ENCODE results near the gene SH3BGRL2.
"Not testable (repeated sequence)": the region's sequence is repeated elsewhere in the genome, so short reads cannot be mapped to it uniquely, and the experiment has no call there.

Gene SH3BGRL2

GRCh38 chr6:79657238-79657637 lies 26.1 kb downstream of the SH3BGRL2 start:
- H3K4me1 ChIP-seq (ENCODE audit: insufficient read depth, low read length), result no peaks in the 10 kb centered on the region
- no peak overlapping the region for H3K27ac ChIP-seq (ENCODE audit: low read depth, low read length)
- no peak overlapping the region for H3K4me3 ChIP-seq (ENCODE audit: low read depth in 1 of 2, low read length in 2 of 2)
- no peaks in the 10 kb centered on the region for H3K9me3 ChIP-seq (ENCODE audit: low read length)
- H3K9ac ChIP-seq (ENCODE audit: low read length), result no peak overlapping the region
- H3K27me3 ChIP-seq (ENCODE audit: control insufficient read depth in 1 of 2, insufficient read depth in 2 of 2, low read length in 2 of 2), result no peaks in the 10 kb centered on the region
- H3K36me3 ChIP-seq (ENCODE audit: insufficient read depth, low read length), result no peaks in the 10 kb centered on the region

DNA sequence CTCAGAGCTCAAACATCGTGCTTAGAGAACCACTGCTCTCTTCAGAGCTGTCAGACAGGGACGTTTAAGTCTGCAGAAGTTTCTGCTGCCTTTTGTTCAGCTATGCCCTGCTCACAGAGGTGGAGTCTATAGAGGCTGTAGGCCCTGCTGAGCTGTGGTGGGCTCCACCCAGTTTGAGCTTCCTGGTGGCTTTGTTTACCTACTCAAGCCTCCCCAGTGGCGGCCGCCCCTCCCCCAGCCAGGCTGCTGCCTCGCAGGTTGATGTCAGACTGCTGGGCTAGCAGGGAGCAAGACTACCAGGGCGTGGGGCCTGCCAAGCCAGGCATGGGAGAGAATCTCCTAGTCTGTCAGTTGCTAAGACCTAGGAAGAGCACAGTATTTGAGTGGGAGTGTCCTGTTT lies 32.5 kb downstream of the SH3BGRL2 start:
- H3K4me3 ChIP-seq (ENCODE audit: low read depth in 1 of 2, low read length in 2 of 2); H3K9me3 ChIP-seq (ENCODE audit: low read length); H3K9ac ChIP-seq (ENCODE audit: low read length); H3K4me1 ChIP-seq (ENCODE audit: insufficient read depth, low read length); H3K36me3 ChIP-seq (ENCODE audit: insufficient read depth, low read length); H3K27me3 ChIP-seq (ENCODE audit: control insufficient read depth in 1 of 2, insufficient read depth in 2 of 2, low read length in 2 of 2); H3K27ac ChIP-seq (ENCODE audit: low read depth, low read length): not testable (repeated sequence)

DNA sequence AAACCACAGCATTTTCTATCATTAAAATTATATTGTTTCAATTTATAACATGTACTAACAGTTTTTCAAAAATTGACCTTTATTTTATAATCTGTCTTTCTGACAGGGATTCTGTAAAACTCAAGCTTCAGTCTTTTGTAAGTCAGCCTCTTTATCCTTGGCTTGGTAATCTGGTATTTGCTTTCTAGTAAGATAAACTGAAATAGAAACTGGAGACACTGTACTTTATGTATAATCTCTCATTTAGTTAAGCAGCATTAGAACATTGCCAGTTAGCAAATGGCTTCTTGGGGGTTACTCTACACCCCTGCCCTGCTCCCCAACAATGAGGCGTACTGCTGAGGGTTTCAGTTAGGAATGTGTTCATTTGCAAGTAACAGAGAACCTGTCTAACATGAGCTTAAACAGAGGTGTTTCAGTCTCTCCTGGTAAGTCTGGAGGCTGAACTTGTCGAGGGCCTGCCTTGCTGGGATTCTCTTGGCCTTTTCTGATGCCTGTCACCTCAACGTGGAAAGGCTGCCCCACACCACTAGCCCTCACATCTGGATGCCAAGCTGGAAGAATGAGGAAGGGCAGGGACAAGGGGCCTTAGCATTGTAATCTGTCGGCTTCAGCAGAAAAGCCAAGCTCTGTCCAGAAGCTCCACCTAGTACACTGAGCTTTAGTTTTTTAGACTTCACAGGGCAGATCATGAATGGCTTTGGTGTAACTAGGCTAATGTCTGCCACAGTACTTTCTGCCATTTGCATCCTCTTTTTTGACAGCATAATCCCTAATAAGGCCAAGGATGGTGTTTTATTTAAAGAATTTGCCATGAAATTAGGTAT lies 34.8 kb downstream of the SH3BGRL2 start:
- H3K9me3 ChIP-seq (ENCODE audit: low read length), result no peaks in the 10 kb centered on the region
- no peak overlapping the region for H3K9ac ChIP-seq (ENCODE audit: low read length)
- no peaks in the 10 kb centered on the region for H3K27me3 ChIP-seq (ENCODE audit: control insufficient read depth in 1 of 2, insufficient read depth in 2 of 2, low read length in 2 of 2)
- no peaks in the 10 kb centered on the region for H3K36me3 ChIP-seq (ENCODE audit: insufficient read depth, low read length)
- no peaks in the 10 kb centered on the region for H3K4me1 ChIP-seq (ENCODE audit: insufficient read depth, low read length)
- H3K4me3 ChIP-seq (ENCODE audit: low read depth in 1 of 2, low read length in 2 of 2), result no peak overlapping the region
- H3K27ac ChIP-seq (ENCODE audit: low read depth, low read length), result no peak overlapping the region

GRCh38 chr6:79666634-79667033 lies 35.5 kb downstream of the SH3BGRL2 start:
- Histone ChIP-seq H3K27ac (ENCODE audit: low read depth, low read length) (no peak overlapping the region), H3K4me3 (ENCODE audit: low read depth in 1 of 2, low read length in 2 of 2) (no peak overlapping the region), H3K27me3 (ENCODE audit: control insufficient read depth in 1 of 2, insufficient read depth in 2 of 2, low read length in 2 of 2) (no peaks in the 10 kb centered on the region), H3K4me1 (ENCODE audit: insufficient read depth, low read length) (peaks cover 5% of the 10 kb centered on the region), H3K36me3 (ENCODE audit: insufficient read depth, low read length) (no peaks in the 10 kb centered on the region), H3K9me3 (ENCODE audit: low read length) (no peaks in the 10 kb centered on the region), H3K9ac (ENCODE audit: low read length) (no peak overlapping the region)

GRCh38 chr6:79668381-79668780 lies 37.3 kb downstream of the SH3BGRL2 start:
- Histone ChIP-seq H3K4me3 (ENCODE audit: low read depth in 1 of 2, low read length in 2 of 2) (no peak overlapping the region), H3K9me3 (ENCODE audit: low read length) (no peaks in the 10 kb centered on the region), H3K27me3 (ENCODE audit: control insufficient read depth in 1 of 2, insufficient read depth in 2 of 2, low read length in 2 of 2) (no peaks in the 10 kb centered on the region), H3K36me3 (ENCODE audit: insufficient read depth, low read length) (no peaks in the 10 kb centered on the region), H3K27ac (ENCODE audit: low read depth, low read length) (no peak overlapping the region), H3K4me1 (ENCODE audit: insufficient read depth, low read length) (peaks cover 6% of the 10 kb centered on the region), H3K9ac (ENCODE audit: low read length) (no peak overlapping the region)

DNA sequence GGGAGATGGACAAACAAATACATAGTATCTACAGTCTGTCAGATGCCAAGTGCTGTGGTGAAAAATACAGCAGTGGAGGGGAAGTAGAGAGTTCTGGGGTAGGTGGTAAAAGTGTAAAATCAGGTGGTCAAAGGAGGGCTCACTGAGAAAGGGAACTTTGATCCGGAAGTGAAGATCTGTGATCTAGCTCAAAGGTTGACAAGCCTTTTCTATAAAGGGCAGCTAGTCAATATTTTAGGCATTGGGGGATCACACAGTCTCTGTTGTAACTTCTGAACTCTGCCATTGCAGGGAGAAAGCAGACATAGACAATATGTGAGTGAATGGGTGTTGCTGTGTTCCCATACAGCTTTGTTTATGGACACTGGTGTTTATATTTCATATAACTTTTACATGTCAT lies 38.6 kb downstream of the SH3BGRL2 start:
- Histone ChIP-seq H3K4me3 (ENCODE audit: low read depth in 1 of 2, low read length in 2 of 2) (no peak overlapping the region), H3K9ac (ENCODE audit: low read length) (no peak overlapping the region), H3K27ac (ENCODE audit: low read depth, low read length) (no peak overlapping the region), H3K4me1 (ENCODE audit: insufficient read depth, low read length) (peaks cover 6% of the 10 kb centered on the region), H3K27me3 (ENCODE audit: control insufficient read depth in 1 of 2, insufficient read depth in 2 of 2, low read length in 2 of 2) (no peaks in the 10 kb centered on the region), H3K36me3 (ENCODE audit: insufficient read depth, low read length) (no peaks in the 10 kb centered on the region), H3K9me3 (ENCODE audit: low read length) (no peaks in the 10 kb centered on the region)

GRCh38 chr6:79670789-79671188 lies 39.7 kb downstream of the SH3BGRL2 start:
- no peak overlapping the region for H3K4me3 ChIP-seq (ENCODE audit: low read depth in 1 of 2, low read length in 2 of 2)
- no peaks in the 10 kb centered on the region for H3K27me3 ChIP-seq (ENCODE audit: control insufficient read depth in 1 of 2, insufficient read depth in 2 of 2, low read length in 2 of 2)
- no peaks in the 10 kb centered on the region for H3K9me3 ChIP-seq (ENCODE audit: low read length)
- H3K9ac ChIP-seq (ENCODE audit: low read length), result no peak overlapping the region
- no peak overlapping the region for H3K27ac ChIP-seq (ENCODE audit: low read depth, low read length)
- peaks cover 6% of the 10 kb centered on the region for H3K4me1 ChIP-seq (ENCODE audit: insufficient read depth, low read length)
- no peaks in the 10 kb centered on the region for H3K36me3 ChIP-seq (ENCODE audit: insufficient read depth, low read length)

DNA sequence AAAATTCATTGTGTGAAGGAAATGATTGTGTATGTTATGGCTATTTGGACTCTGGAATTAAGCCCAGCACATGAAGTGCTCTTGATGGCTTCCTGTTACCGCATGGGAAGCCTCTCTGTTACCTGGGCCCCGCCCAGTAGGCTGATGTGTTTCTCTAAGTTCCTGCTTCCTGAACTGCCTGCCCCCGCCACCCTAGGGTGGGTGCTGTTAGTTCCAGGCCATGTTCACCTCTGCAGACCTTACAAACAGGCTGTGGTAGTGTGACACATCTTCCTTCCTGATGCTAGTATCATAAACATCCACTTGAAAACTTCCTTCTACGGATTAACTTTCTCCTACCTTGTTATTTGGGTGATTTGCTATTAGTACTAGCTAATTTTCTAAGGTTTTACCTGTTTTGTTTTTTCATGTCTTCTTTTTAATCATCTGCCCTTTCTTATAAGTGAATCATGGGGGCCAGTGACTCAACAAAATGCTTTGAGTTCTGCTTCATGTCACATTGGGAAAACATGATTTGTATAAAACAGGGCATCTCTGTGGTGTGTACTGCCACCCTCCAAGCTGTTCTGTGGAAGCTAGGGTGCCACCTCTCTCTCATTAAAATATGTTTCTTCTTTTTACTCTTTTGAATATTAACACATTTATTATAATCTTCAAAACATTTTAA lies 40.6 kb downstream of the SH3BGRL2 start:
- Histone ChIP-seq H3K27ac (ENCODE audit: low read depth, low read length) (no peak overlapping the region), H3K4me1 (ENCODE audit: insufficient read depth, low read length) (peaks cover 6% of the 10 kb centered on the region), H3K36me3 (ENCODE audit: insufficient read depth, low read length) (no peaks in the 10 kb centered on the region), H3K27me3 (ENCODE audit: control insufficient read depth in 1 of 2, insufficient read depth in 2 of 2, low read length in 2 of 2) (no peaks in the 10 kb centered on the region), H3K4me3 (ENCODE audit: low read depth in 1 of 2, low read length in 2 of 2) (no peak overlapping the region), H3K9ac (ENCODE audit: low read length) (no peak overlapping the region), H3K9me3 (ENCODE audit: low read length) (no peaks in the 10 kb centered on the region)

GRCh38 chr6:79672631-79673111 lies 41.5 kb downstream of the SH3BGRL2 start:
- Histone ChIP-seq H3K9ac (ENCODE audit: low read length) (no peak overlapping the region), H3K4me1 (ENCODE audit: insufficient read depth, low read length) (peaks cover 12% of the 10 kb centered on the region), H3K4me3 (ENCODE audit: low read depth in 1 of 2, low read length in 2 of 2) (no peak overlapping the region), H3K27ac (ENCODE audit: low read depth, low read length) (no peak overlapping the region), H3K36me3 (ENCODE audit: insufficient read depth, low read length) (no peaks in the 10 kb centered on the region), H3K9me3 (ENCODE audit: low read length) (no peaks in the 10 kb centered on the region), H3K27me3 (ENCODE audit: control insufficient read depth in 1 of 2, insufficient read depth in 2 of 2, low read length in 2 of 2) (no peaks in the 10 kb centered on the region)

DNA sequence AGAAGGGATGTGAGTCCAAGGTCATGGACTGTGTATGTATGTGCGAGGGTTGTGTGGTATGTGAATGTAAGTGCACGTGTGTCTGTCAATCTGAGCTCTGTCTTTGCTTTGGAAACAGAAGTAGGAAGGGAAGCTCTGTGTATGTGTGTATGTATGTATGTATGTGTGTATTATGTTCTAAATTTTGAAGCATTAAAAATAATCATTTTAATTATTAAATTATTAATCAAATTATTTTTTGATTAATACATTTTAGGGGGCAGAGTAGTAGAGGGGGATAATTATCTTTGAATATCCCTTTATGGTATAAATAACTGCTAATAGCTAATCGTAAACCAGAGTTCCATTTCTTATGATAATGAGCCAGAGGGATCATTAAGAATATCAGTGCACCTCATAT lies 42.8 kb downstream of the SH3BGRL2 start:
- Histone ChIP-seq H3K27ac (ENCODE audit: low read depth, low read length) (no peak overlapping the region), H3K27me3 (ENCODE audit: control insufficient read depth in 1 of 2, insufficient read depth in 2 of 2, low read length in 2 of 2) (no peaks in the 10 kb centered on the region), H3K4me3 (ENCODE audit: low read depth in 1 of 2, low read length in 2 of 2) (no peak overlapping the region), H3K9me3 (ENCODE audit: low read length) (no peaks in the 10 kb centered on the region), H3K9ac (ENCODE audit: low read length) (no peak overlapping the region), H3K4me1 (ENCODE audit: insufficient read depth, low read length) (peaks cover 12% of the 10 kb centered on the region), H3K36me3 (ENCODE audit: insufficient read depth, low read length) (no peaks in the 10 kb centered on the region)

DNA sequence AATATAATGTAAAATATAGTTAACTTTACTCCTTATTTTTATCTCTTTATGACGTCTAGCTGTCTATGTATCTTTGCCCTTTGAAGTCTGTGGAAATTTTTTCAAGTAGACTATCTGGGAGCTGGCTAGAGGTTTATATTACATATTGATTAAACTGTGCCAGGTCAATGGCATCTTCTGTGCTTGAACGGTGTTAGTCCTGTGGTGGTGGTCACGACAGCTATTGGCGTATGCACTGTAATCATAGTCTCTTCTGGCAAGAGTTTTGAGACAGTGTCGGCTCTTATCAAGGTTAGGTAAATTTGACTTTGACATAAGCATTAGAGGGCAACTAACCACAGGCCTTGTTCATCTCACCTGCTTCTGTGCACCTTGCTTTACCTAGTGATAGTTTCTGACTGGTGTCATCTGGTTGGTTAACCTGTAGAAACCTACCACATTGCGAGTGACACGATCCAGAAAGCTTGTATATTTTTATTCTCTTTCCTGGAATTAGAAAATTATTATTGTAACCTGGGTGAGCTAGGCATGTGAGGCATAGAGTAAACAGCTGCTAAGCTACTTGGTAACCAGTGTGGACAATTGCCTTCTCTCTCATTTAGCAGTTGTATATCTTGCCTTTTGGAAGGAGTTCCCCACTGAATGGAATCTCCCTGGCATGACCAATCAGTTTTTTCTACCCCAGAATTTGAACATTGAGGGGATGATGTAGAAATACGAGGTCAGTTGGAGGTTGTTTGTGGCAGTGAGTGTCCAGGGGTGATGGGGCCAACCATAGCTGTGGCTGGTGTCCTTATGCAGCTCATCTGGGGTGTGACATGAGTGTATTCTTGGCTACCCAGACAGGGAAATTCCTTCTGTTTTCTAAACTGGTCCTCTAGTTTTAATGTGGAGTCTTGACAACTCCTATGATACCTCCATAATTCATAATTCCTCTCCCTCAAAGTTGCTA lies 45.9 kb downstream of the SH3BGRL2 start:
- H3K9me3 ChIP-seq (ENCODE audit: low read length), result no peaks in the 10 kb centered on the region
- no peaks in the 10 kb centered on the region for H3K27me3 ChIP-seq (ENCODE audit: control insufficient read depth in 1 of 2, insufficient read depth in 2 of 2, low read length in 2 of 2)
- no peak overlapping the region for H3K27ac ChIP-seq (ENCODE audit: low read depth, low read length)

More for the DNA sequence above, 45.9 kb downstream of the SH3BGRL2 start:
- Histone ChIP-seq H3K4me1 (ENCODE audit: insufficient read depth, low read length) (peaks cover 6% of the 10 kb centered on the region), H3K4me3 (ENCODE audit: low read depth in 1 of 2, low read length in 2 of 2) (no peak overlapping the region), H3K36me3 (ENCODE audit: insufficient read depth, low read length) (no peaks in the 10 kb centered on the region), H3K9ac (ENCODE audit: low read length) (no peak overlapping the region)

Data from muscle layer of colon (tissue), 2 donors.